ENCODE data around the gene RARB.

RARB gene

GRCh38 chr3:25507811-25508210 lies 79.7 kb downstream of the RARB start:
- DNase-seq (ENCODE audit: low read depth in 2 of 2): no peak

GRCh38 chr3:25508433-25508832 lies 80.4 kb downstream of the RARB start:
- DNase-seq (ENCODE audit: low read depth in 2 of 2): no peak

- DNase-seq (ENCODE audit: low read depth in 2 of 2): no peak
Measured at GRCh38 chr3:25508901-25509300, 80.8 kb downstream of the RARB start.

- DNase-seq (ENCODE audit: low read depth in 2 of 2): no peak
Measured at GRCh38 chr3:25510797-25511196, 82.7 kb downstream of the RARB start.

GRCh38 chr3:25511972-25512721 lies 84.1 kb downstream of the RARB start:
- no peak for DNase-seq (ENCODE audit: low read depth in 2 of 2)

GRCh38 chr3:25513642-25514266 lies 85.7 kb downstream of the RARB start:
- no peak for DNase-seq (ENCODE audit: low read depth in 2 of 2)

- DNase-seq (ENCODE audit: low read depth in 2 of 2): no peak
Measured at GRCh38 chr3:25515171-25515570, 87.1 kb downstream of the RARB start.

- DNase-seq (ENCODE audit: low read depth in 2 of 2): no peak
Measured at GRCh38 chr3:25520926-25521559, 93.0 kb downstream of the RARB start.

- DNase-seq (ENCODE audit: low read depth in 2 of 2): no peak
Measured at GRCh38 chr3:25527336-25527735, 99.3 kb downstream of the RARB start.

GRCh38 chr3:25527801-25528200 lies 99.7 kb downstream of the RARB start:
- no peak for DNase-seq (ENCODE audit: low read depth in 2 of 2)

- DNase-seq (ENCODE audit: low read depth in 2 of 2): no peak
Measured at GRCh38 chr3:25531971-25532370, 103.9 kb downstream of the RARB start.

- no peak for DNase-seq (ENCODE audit: low read depth in 2 of 2)
Measured at GRCh38 chr3:25532431-25533162, 104.5 kb downstream of the RARB start.

- no peak for DNase-seq (ENCODE audit: low read depth in 2 of 2)
Measured at GRCh38 chr3:25533399-25533798, 105.3 kb downstream of the RARB start.

GRCh38 chr3:25534007-25534406 lies 105.9 kb downstream of the RARB start:
- no peak for DNase-seq (ENCODE audit: low read depth in 2 of 2)

GRCh38 chr3:25536521-25537391 lies 108.7 kb downstream of the RARB start:
- no peak for DNase-seq (ENCODE audit: low read depth in 2 of 2)

- DNase-seq (ENCODE audit: low read depth in 2 of 2): no peak
Measured at GRCh38 chr3:25537516-25537915, 109.5 kb downstream of the RARB start.

GRCh38 chr3:25540273-25540672 lies 112.2 kb downstream of the RARB start:
- no peak for DNase-seq (ENCODE audit: low read depth in 2 of 2)

GRCh38 chr3:25542492-25543039 lies 114.5 kb downstream of the RARB start:
- DNase-seq (ENCODE audit: low read depth in 2 of 2): no peak

- no peak for DNase-seq (ENCODE audit: low read depth in 2 of 2)
Measured at GRCh38 chr3:25547103-25547502, 119.0 kb downstream of the RARB start.

GRCh38 chr3:25547943-25548674 lies 120.0 kb downstream of the RARB start:
- no peak for DNase-seq (ENCODE audit: low read depth in 2 of 2)

Measured in stimulated activated CD8-positive, alpha-beta memory T cell treated with anti-CD3 and anti-CD28 coated beads, Interleukin-2, amount 100 ng/mL, for 1 hour (primary cell).